Smooth muscle cell of the brain vasculature (primary cell): ENCODE results near the gene OAS1.

Experiments used
- DNase-seq: peaks from one replicate; pipeline ENCODE4 v3.0.0-alpha.2; 2012; ENCODE audit warnings: low read depth, low spot score

The OAS1 gene

GRCh38 chr12:112965643-112966042 lies 58.9 kb downstream of the OAS1 start:
- no peak for DNase-seq

DNA sequence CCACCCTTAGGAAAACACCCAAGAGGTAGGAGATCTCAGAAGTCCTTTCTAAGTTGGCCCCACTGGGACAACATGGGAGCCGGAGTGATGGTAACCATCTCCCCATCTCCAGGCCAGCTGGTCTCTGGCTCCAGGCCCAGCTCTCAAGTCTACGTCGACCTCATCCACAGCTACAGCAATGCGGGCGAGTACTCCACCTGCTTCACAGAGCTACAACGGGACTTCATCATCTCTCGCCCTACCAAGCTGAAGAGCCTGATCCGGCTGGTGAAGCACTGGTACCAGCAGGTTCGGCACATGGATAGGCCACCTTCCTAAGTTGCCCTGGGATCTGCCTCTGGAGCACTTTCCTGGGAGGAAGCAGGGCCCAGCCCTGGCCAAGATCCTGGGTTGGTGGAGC lies 60.5 kb downstream of the OAS1 start:
- no peak for DNase-seq

DNA sequence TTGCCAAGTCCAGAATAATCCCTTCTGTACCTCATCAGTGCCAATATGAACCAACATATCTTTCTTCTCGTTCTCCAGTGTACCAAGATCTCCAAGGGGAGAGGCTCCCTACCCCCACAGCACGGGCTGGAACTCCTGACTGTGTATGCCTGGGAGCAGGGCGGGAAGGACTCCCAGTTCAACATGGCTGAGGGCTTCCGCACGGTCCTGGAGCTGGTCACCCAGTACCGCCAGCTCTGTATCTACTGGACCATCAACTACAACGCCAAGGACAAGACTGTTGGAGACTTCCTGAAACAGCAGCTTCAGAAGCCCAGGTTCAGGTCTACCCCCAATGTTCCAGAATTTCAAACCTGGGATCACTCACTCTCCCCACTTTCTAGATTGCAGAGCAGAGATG lies 61.1 kb downstream of the OAS1 start:
- DNase-seq = no peak
